NCI-H1436 treated with DMSO at 0.1 percent for 48 hours (cell line): ENCODE results near the gene HUS1.

Experiments used
- DNase-seq: peaks from one replicate; lab custom pipeline; 2025; lab: John Stamatoyannopoulos, UW

Gene HUS1

GRCh38 chr7:47979832-47980181, 392 bp upstream of the HUS1 start:
- DNase-seq: no peak

- no peak for DNase-seq
Observed at GRCh38 chr7:47978790-47979144, 648 bp downstream of the HUS1 start.

GRCh38 chr7:47973739-47974138, 5.7 kb downstream of the HUS1 start:
- no peak for DNase-seq

- DNase-seq: no peak
Observed at GRCh38 chr7:47970761-47971160, 8.7 kb downstream of the HUS1 start.

GRCh38 chr7:47968847-47969774, 10.3 kb downstream of the HUS1 start:
- DNase-seq: no peak

GRCh38 chr7:47967708-47968107, 11.7 kb downstream of the HUS1 start:
- DNase-seq: no peak

DNA sequence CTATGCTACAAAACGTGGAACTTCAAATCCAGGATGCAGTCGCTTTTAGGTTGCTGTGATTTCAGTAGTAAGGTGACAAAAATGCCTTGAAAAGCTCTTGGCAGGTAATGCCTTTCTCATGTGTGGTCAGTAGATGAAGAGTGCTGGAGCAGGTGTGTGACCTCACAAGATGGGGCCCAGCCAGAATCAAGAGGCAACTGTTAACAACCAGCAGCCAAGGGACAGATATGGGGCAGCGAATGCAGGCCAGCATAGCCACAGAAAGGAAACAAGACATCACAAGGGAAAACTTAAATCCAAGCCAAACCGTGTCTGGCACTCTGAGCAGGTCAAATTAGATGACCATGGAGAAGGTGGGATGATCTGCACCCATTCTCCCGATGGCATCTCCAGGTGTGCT, 12.3 kb downstream of the HUS1 start:
- DNase-seq: no peak

GRCh38 chr7:47965456-47965855, 14.0 kb downstream of the HUS1 start:
- no peak for DNase-seq

DNA sequence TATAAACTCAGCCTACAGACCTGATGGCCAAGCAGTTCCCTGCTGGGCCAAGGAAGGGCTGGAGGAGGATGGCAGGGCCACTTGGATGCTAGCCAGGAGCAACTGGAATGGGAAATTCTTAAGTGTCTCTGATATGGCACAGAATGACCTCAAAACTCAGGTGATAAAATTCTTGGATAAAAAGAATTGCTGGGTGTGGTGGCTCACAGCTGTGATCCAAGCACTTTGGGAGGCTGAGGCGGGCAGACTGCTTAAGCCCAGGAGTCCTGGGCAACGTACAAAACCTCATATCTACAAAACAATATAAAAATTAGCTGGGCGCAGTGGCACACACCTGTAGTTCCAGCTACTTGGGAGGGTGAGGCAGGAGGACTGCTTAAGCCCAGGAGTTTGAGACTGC, 17.2 kb downstream of the HUS1 start:
- no peak for DNase-seq

GRCh38 chr7:47957156-47957555, 22.3 kb downstream of the HUS1 start:
- no peak for DNase-seq

DNA sequence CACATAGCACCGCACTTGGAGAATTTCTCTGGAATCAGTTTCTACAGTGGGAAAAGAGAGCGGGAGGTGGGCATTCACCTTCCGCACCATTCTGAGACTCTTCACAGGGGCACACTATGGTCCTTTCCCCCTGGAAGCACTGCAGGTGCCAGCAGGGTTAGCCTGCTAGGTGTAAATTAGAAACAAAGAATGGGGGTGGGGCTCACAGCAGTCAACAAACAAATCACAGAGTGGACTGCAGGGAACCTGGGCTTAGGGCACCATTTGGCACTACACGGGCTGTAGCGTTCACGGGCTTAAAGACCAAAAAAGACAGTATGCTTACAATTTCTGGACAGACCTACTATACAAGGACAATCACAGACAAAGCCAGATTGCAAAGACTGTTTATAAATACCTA, 23.2 kb downstream of the HUS1 start:
- DNase-seq: no peak

- no peak for DNase-seq
Observed at GRCh38 chr7:47954231-47954911, 25.0 kb downstream of the HUS1 start.

DNA sequence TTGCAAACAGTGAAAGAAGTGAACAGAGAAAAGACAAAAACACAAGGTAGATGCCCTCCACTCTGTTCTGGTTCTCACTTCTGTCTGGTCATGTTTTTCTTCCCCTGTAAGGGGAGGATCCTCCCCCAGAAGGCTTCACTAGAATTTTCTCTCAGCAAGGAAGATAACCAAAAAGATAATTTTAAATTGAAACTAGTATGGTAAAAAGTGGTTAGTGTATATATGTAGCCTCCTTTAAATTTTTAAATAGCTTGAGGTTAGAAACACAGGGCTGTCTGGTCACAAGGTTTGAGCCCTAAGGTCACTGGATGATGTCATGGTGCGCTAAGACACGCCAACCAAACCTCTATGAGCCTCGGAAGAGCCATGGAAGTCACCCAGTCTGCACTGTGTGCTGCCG, 25.6 kb downstream of the HUS1 start:
- no peak for DNase-seq

DNA sequence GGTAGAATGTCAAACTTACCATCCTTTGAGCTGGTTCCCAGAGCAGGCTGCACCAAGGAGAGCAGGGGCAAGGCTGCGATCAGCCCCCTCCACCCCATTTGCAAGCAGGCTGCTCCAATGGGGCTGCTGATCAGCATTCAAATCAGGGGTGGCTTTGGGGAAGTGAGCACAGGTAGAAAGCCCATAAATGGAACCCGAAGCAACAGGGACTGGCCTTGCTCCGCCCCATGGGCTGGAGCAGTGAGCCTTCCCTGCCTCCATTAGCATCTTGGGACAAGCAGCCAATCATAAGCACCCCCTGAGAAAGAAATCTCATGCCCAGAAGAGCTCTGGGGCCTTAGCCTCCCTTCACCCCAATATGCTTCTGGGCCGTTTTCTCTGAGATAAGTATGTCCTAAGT, 27.2 kb downstream of the HUS1 start:
- DNase-seq: no peak

DNA sequence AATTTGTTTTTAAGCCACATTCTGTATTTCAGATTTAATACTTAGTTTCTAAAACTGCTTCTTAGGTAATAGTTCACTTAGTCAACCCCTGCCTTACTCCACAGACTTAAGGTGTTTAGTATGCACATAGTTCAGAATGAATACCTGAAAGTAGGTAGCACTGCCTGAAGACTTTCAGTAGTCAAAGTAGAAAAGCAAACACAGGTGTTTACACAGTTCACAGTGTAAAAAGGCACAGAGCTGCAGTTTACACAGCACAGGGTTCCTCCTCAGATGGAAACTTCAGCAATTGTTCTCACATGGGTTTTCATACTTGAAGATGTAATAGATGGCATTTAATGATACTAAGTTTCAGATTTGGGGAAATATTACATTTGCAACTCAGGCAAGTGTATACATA, 28.0 kb downstream of the HUS1 start:
- no peak for DNase-seq

GRCh38 chr7:47950714-47951113, 28.7 kb downstream of the HUS1 start:
- DNase-seq: no peak

GRCh38 chr7:47949703-47950102, 29.7 kb downstream of the HUS1 start:
- DNase-seq: no peak

GRCh38 chr7:47948141-47948790, 31.1 kb downstream of the HUS1 start, which contains the start of gene PKD1L1:
Gene PKD1L1 (minus strand): TSS chr7:47948466. CDS start chr7:47948440, 26 bp downstream.
- no peak for DNase-seq

DNA sequence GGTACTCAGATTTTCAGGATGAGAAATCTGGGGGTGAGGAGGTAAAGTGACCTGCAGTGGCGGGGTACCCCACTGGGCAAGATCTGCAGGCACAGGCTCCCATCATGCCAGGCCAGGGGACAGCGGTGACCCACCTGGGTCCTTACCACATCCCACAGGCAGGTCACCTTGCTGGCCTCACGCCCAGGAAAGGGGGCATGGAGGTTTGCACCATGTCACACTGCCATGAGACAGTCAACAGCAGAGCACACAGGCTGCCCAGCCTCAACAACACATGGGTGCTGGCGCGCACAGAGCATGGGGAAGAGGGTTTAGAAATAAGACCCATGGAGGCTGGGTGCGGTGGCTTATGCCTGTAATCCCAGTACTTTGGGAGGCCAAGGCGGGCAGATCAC, 32.1 kb downstream of the HUS1 start:
- DNase-seq: no peak

- DNase-seq: no peak
Observed at GRCh38 chr7:47946581-47947354, 32.6 kb downstream of the HUS1 start.

DNA sequence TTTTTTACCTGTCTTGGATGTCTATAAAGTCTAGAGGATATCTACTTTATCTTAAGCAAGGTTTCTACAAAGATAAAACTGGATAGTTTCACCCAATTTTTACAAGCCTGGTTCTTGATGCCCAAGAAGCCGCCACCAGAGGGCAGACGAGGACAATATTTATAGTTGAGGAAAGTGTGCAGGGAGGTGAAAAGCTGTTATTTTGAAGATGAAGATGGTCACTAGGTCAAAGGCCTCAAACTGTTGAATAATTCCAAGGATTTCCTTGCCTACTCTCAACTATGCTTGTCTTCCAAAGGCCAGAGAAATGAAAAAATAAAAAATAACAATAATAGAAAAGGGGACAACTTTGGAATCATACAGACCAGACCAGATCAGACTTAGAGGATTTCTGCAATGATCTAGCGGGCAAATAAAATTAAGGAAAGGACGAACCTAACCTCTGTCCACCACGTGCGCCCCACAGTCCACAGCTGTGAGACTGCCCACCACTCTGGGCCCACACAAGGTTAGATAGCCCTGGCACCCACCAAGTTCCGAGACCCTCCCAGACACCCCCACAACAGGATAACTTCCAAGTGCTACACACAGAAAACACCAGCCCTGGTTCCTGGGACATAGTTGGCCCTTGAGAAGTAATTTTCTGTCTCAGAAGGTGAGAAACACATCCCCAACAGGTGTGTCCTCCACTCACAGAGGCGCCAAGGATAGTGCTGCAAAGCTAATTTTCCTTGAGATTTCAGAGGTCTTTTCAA, 34.0 kb downstream of the HUS1 start:
- DNase-seq: no peak
